ENCODE data around the gene CKS2.
A peak's percentile ranks its signal among the peaks of the same experiment; 100 is the strongest.

Gene CKS2

DNA sequence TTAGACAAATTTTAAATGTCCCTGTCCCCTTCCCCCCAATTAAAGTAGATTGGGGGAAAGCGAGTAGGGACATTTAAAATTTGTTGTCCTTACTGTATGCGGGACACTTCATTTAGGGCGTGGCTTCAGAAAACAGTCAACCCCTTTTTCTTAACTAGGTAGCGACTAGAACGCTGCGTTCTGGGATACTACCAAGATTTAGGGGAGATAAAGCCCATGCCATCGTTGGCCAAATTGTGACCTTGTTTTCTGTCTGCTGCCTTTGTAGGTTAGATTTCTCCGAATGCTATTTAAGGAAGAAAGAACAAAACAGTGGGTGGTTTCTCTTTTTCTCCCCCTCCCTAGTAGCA, 1.2 kb downstream of the CKS2 start:
- peak overlapping the region; percentile 77 for H3K4me3 ChIP-seq (ENCODE audit: low read depth, low read length)
- DNase-seq (ENCODE audit: low read depth) = peak; percentile 25
- TF ChIP-seq, protein P1, sequence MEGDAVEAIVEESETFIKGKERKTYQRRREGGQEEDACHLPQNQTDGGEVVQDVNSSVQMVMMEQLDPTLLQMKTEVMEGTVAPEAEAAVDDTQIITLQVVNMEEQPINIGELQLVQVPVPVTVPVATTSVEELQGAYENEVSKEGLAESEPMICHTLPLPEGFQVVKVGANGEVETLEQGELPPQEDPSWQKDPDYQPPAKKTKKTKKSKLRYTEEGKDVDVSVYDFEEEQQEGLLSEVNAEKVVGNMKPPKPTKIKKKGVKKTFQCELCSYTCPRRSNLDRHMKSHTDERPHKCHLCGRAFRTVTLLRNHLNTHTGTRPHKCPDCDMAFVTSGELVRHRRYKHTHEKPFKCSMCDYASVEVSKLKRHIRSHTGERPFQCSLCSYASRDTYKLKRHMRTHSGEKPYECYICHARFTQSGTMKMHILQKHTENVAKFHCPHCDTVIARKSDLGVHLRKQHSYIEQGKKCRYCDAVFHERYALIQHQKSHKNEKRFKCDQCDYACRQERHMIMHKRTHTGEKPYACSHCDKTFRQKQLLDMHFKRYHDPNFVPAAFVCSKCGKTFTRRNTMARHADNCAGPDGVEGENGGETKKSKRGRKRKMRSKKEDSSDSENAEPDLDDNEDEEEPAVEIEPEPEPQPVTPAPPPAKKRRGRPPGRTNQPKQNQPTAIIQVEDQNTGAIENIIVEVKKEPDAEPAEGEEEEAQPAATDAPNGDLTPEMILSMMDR (conservative IDR thresholded peaks at IDR 0.05; ENCODE audit: low read depth, low read length) = no peak

DNA sequence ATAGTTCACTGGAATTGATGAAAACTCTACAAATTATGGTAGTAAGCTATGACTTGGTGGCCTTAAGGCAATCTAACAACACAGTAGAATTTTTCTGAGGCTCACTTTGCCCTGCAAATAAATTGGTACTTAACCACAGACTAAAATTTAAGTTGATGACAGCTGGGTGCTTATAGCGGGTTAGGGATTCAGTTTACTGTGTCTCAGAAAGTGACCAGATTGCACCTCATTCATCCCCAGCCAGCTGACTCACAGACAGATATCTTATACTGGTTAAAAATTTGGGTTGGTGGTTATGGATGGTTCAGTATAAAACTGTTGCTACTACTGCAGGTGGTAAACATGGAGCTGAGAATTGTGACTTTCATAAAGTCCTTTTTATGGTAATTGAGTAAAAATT, 2.8 kb downstream of the CKS2 start:
- peak overlapping the region; percentile 77 for H3K4me3 ChIP-seq (ENCODE audit: low read depth, low read length)
- peak; percentile 30 for DNase-seq (ENCODE audit: low read depth)
- TF ChIP-seq, protein P1 (conservative IDR thresholded peaks at IDR 0.05; ENCODE audit: low read depth, low read length) = no peak

DNA sequence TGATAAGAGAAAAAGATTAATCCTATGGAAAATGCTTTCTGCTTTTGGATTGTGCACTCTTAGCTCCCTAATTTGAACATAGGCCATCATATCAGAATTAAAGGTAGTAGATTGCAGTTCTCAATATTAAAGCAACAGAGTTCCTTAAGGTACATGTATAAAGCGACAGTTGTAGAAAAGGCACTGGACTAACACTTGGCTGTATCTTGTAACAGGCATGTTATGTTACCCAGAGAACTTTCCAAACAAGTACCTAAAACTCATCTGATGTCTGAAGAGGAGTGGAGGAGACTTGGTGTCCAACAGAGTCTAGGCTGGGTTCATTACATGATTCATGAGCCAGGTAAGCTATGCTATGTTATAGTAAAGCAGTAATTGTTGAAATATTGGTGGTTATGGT, 4.0 kb downstream of the CKS2 start:
- no peak for DNase-seq (ENCODE audit: low read depth)
- TF ChIP-seq, protein P1 (conservative IDR thresholded peaks at IDR 0.05; ENCODE audit: low read depth, low read length) = no peak
- no peak overlapping the region for H3K4me3 ChIP-seq (ENCODE audit: low read depth, low read length)

DNA sequence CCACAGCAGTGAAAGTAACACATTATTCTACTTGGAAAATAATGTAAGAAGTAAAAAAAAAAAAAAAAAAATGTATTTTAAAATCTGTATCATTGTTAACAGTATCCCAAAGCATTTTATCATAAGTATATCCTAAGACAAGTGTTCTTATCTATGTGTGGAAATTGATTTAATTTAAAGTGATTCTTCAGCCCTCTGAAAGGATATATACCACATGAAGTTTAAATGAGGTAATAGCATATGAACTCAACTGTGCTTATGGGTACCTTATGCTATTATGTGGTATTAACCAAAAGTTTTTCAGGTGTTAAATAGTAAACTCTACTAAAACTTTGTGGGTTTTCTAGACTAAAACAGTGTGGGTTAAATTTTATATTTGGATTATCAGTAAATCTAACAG, 4.5 kb downstream of the CKS2 start:
- H3K4me3 ChIP-seq (ENCODE audit: low read depth, low read length) = no peak overlapping the region
- TF ChIP-seq, protein P1 (conservative IDR thresholded peaks at IDR 0.05; ENCODE audit: low read depth, low read length) = no peak
- no peak for DNase-seq (ENCODE audit: low read depth)

DNA sequence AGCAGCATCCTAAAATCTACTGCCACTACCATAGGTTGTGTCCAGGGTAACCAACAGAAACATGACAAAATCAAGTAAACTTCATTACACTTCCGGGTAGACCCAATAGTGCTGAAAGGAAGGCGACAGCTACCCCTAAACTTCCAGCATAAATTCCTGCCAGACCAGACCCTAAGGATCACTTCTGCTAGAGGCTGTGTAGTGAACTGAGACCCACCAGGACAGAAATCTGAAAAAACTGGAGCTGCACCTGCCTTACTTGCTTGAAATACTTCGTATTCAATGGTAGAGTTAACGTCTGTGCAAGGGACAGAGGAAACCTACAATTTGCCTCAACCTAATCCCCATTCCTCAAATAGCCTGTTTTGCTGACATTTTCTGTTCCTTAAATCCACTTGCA, 6.3 kb downstream of the CKS2 start:
- DNase-seq (ENCODE audit: low read depth) = no peak
- TF ChIP-seq, protein P1 (conservative IDR thresholded peaks at IDR 0.05; ENCODE audit: low read depth, low read length) = no peak
- no peak overlapping the region for H3K4me3 ChIP-seq (ENCODE audit: low read depth, low read length)

DNA sequence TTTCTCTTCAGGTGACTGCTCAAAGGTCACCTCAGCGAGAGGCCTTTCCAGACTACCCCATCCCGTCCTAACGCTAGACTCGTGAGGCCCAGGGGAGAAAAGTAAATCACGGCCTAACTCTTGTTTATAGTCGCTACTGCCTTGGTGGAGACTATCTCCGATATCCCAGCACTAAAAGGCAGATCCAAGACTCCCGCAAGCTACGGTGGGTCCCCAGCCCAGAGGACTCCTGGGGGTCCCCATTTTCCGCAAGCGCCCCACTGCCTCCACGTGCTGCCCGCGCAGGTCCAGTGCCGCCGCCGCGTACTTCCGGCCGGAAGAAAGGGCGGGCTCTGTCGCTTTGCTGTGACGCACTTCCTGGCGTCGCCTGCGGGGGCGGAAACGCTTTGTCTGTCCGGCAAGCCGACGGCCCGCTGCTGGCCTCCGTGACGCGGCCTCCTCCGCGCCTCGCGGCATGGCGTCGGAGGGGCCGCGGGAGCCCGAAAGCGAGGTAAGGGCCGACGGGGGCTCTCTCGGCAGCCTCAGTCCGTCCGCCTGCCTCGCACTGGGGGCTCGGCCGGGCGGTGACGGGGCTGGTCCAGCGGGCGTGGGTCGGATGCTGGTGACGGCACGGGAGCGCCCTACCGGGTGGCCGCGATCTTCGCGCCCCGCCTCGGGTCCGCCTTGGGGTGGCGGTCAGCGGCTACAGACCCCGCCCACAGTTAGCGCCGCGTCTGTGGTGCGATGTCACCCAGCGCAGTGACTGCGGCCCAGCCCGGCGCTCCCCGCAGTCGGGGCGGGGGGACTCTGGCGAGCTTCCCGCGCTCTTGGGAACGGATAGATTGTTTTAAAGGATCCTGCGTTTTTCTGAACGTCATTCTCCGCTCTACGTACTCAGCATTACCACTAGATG, 7.4 kb downstream of the CKS2 start, which contains the start of gene SECISBP2:
Gene SECISBP2, plus strand, starts transcription at position 378 of the 892 bp plus-strand sequence. Its CDS starts 77 bp downstream, at position 455.
- TF ChIP-seq, protein P1 (conservative IDR thresholded peaks at IDR 0.05; ENCODE audit: low read depth, low read length) = peak; percentile 83
- peak within 1 kb of the TSS; percentile 74 for H3K4me3 ChIP-seq (ENCODE audit: low read depth, low read length)
- DNase-seq (ENCODE audit: low read depth) = peak; percentile 97

Measured in choroid plexus epithelial cell (primary cell).